Measurements from ENCODE around the gene SUGCT. TPM values are rescaled to one million over a fixed set of nuclear protein-coding genes. Genes with fewer than 3 reads are reported as not detected.

The SUGCT gene
- total and polyA plus RNA-seq, 2 of the 8 experiments (the other 6 are each of a cell fraction or from before 2014, with no cell fraction given) = 2.8 to 5.4 TPM

DNA sequence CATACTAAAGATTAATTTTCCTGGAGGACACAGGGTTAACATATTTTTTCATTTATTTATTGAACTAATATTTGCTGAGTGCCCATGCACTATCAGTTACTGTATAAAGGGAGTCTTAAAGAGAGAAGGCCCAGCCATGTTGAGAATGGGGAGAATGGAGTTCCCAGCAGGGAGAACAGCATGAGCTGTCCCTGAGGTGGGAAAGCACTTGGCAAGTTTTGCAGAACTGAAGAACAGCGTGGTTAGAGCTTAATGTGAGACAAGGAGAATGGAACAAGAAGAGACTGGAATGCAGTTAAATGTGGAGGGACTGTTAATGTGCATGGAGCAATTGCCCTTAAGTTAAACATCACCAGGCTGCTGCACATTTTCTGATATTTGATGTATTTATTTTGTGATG, 435.4 kb downstream of the SUGCT start:
- no peak overlapping the region for H3K4me2 ChIP-seq (ENCODE audit: insufficient read depth in 1 of 2, low read depth in 2 of 2, low read length in 2 of 2)
- no peaks in the 10 kb centered on the region for H3K23me2 ChIP-seq (ENCODE audit: low read depth, low read length)
- TF ChIP-seq ZNF274 (IDR thresholded peaks at IDR 0.05; ENCODE audit: borderline replicate concordance, extremely low read depth, low read length) (no peak), E2F6 (IDR thresholded peaks at IDR 0.05) (0 out of 2 replicates have a peak, but pooled peaks have one; percentile 25), TEAD4 (IDR thresholded peaks at IDR 0.05; ENCODE audit: low read depth, low read length) (peak; percentile 46), YY1 (IDR thresholded peaks at IDR 0.05; ENCODE audit: low read depth, low read length) (0 out of 2 replicates have a peak, but pooled peaks have one; percentile 50), NANOG (IDR thresholded peaks at IDR 0.05; ENCODE audit: insufficient read depth, low read depth, low read length, poor library complexity, severe bottlenecking) (peak; percentile 60)
- no peak overlapping the region for H2AFZ ChIP-seq (ENCODE audit: low read length)
- no peak overlapping the region for H3K18ac ChIP-seq (ENCODE audit: extremely low read depth, low read length)
- H3K9ac ChIP-seq (replicated peaks in 1 of 4; ENCODE audit: extremely low read depth in 1 of 4, low read depth in 3 of 4, low read length in 3 of 4) = no peak overlapping the region
- H3K4me3 ChIP-seq (ENCODE audit: extremely low read depth in 1 of 4, insufficient read depth in 2 of 4, low read depth in 3 of 4, low read length in 4 of 4) = peak overlapping the region in 1 of 4 experiments; percentile 2; a peak in 1 of 8 replicates
- H4K5ac ChIP-seq (ENCODE audit: insufficient read length, low read depth, low read length) = no peak overlapping the region
- no peaks in the 10 kb centered on the region for H3K9me3 ChIP-seq (ENCODE audit: insufficient read depth in 2 of 2, low read depth in 1 of 2, low read length in 1 of 2)
- peak in 1 of 2 experiments; percentile 31 for DNase-seq (ENCODE audit: low read depth in 1 of 2, low spot score in 2 of 2)
- peak; percentile 75 for FAIRE-seq
- ChIA-PET CTCF (ENCODE audit: partially characterized antibody) (interaction anchor here (0.8 to 1.6 kb wide), 5 partner anchors 9 to 192 kb away, joined by 3 to 4 read pairs (median 3); no protein-coding TSS in a partner anchor), POLR2A (ENCODE audit: partially characterized antibody) (interaction anchor here (0.7 to 0.8 kb wide), 2 partner anchors 14 to 20 kb away, joined by 3 to 5 read pairs; no protein-coding TSS in a partner anchor)
- no peaks in the 10 kb centered on the region for H4K20me1 ChIP-seq (replicated peaks in 1 of 2; ENCODE audit: control insufficient read depth in 1 of 2, insufficient read depth in 2 of 2, low read length in 2 of 2)
- no peak overlapping the region for H2BK5ac ChIP-seq (ENCODE audit: low read depth, low read length)
- no peak overlapping the region for H2BK20ac ChIP-seq (ENCODE audit: low read length)
- H3K27me3 ChIP-seq (replicated peaks in 1 of 4; ENCODE audit: control insufficient read depth in 3 of 4, extremely low read depth in 1 of 4, insufficient read depth in 3 of 4, low read length in 3 of 4) = no peaks in the 10 kb centered on the region
- H3K27ac ChIP-seq (ENCODE audit: low read depth, low read length) = no peak overlapping the region
- WGBS, 2 experiments (ENCODE audit: extremely low coverage in 1 of 2, insufficient coverage in 1 of 2, insufficient read length in 1 of 2, insufficient replicate concordance in 2 of 2, low coverage in 1 of 2, low lambda C conversion rate in 2 of 2, missing lambda C conversion rate in 1 of 2) = 5% methylated on average over 1 of the region's 1 CpG; no CpG with 5 or more reads in 1 of the 2 experiments
- peaks cover 3 to 10% (median 9%) of the 10 kb centered on the region in 4 experiments; a peak in 6 of 7 replicates for H3K4me1 ChIP-seq (replicated peaks in 1 of 4; ENCODE audit: control insufficient read depth in 3 of 4, insufficient read depth in 4 of 4, low read length in 3 of 4)
- H2BK12ac ChIP-seq (ENCODE audit: low read depth, low read length) = no peak overlapping the region
- no peak overlapping the region for H2BK15ac ChIP-seq (ENCODE audit: low read length)
- no peak overlapping the region for H3K4ac ChIP-seq (replicated peaks; ENCODE audit: insufficient read length, low read depth, low read length)
- no peak overlapping the region for H4K8ac ChIP-seq (ENCODE audit: extremely low read depth, insufficient read depth, low read length)
- no peak overlapping the region for H2BK120ac ChIP-seq (replicated peaks; ENCODE audit: low read depth, low read length)
- H3K36me3 ChIP-seq (ENCODE audit: control insufficient read depth in 2 of 4, insufficient read depth in 4 of 4, low read length in 3 of 4) = no peaks in the 10 kb centered on the region
- H3K14ac ChIP-seq (ENCODE audit: insufficient read length) = no peak overlapping the region
- no peak overlapping the region for H4K91ac ChIP-seq (replicated peaks; ENCODE audit: insufficient read length, low read length)
- H3K79me2 ChIP-seq (ENCODE audit: control insufficient read depth in 1 of 2, insufficient read depth in 2 of 2, low read length in 2 of 2) = no peaks in the 10 kb centered on the region
- H3K56ac ChIP-seq (replicated peaks; ENCODE audit: insufficient read length, low read depth, low read length) = no peak overlapping the region
- H2AK5ac ChIP-seq (ENCODE audit: low read depth, low read length) = no peak overlapping the region
- H3K79me1 ChIP-seq (ENCODE audit: low read depth, low read length) = no peaks in the 10 kb centered on the region
- no peak overlapping the region for H3K23ac ChIP-seq (ENCODE audit: insufficient read length)
